NCI-H1417 treated with DMSO at 0.1 percent for 48 hours (cell line): ENCODE results near the gene SLC25A20.

Experiments
- DNase-seq: peaks from one replicate; lab custom pipeline; 2025; lab: John Stamatoyannopoulos, UW

Gene SLC25A20

GRCh38 chr3:48897460-48898376 is 964 bp downstream of the SLC25A20 start:
- DNase-seq, result no peak

- no peak for DNase-seq
These were observed 1.7 kb downstream of the SLC25A20 start for GRCh38 chr3:48896936-48897335.

- no peak for DNase-seq
These were observed 4.2 kb downstream of the SLC25A20 start for GRCh38 chr3:48894516-48894915.

DNA sequence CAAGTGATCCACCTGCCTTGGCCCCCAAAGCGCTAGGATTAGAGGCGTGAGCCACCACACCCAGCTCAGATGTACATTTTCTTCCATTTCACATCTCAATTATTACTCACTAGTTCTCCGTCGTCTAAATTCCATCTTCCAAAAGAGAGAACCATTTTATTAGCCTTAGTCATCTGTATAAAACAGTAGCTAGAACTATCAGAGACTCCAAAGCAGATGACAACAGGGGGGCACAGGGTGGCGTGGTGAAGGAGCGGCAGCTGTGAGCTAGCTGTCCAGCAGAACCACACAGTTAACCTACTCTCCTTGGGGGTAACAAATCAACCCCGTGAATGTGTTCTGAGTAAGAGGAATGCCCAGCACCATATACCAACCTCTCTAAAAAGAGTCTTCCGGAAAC is 7.1 kb downstream of the SLC25A20 start:
- DNase-seq, result no peak

DNA sequence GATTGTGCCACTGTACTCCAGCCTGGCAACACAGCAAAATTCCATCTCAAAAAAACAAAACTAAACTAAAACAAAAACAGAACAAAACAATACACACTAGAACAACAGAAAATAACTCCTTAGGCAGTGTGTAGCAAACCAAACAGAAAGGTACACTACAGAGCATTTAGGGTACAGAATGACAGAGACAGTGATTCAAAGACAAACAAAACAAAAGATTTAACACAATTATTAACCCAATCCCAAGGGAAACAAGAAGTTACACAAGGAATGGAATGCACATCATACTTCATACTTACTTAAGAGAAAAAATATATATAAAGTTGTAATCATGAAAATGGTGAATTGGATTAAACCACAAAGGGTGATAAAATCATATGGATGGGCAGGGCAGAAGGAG is 12.9 kb downstream of the SLC25A20 start:
- no peak for DNase-seq

DNA sequence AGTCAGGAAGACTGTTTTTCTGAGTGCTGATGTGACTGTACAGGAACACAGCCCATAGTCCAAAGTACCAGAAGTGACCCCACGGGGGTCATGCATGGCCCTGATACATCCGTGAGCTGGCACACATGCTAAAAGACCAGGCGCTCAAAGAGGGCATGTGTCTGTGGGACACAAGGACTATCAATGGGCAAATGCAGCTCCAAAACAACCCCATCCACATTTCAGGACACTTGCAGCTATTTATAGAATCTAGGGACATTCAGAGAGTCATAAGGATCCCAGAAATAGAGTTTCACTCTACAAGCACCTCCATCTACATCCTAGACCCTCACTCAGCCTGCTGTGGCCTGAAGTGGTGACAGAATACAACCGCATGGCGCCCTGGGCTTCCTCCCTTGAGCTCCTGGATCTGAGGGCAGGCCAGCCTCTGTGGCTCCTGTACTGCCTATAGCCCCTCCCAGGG is 17.0 kb downstream of the SLC25A20 start:
- no peak for DNase-seq

GRCh38 chr3:48881006-48881405 is 17.7 kb downstream of the SLC25A20 start:
- no peak for DNase-seq

- DNase-seq, result no peak
These were observed 18.7 kb downstream of the SLC25A20 start for GRCh38 chr3:48879994-48880377.

DNA sequence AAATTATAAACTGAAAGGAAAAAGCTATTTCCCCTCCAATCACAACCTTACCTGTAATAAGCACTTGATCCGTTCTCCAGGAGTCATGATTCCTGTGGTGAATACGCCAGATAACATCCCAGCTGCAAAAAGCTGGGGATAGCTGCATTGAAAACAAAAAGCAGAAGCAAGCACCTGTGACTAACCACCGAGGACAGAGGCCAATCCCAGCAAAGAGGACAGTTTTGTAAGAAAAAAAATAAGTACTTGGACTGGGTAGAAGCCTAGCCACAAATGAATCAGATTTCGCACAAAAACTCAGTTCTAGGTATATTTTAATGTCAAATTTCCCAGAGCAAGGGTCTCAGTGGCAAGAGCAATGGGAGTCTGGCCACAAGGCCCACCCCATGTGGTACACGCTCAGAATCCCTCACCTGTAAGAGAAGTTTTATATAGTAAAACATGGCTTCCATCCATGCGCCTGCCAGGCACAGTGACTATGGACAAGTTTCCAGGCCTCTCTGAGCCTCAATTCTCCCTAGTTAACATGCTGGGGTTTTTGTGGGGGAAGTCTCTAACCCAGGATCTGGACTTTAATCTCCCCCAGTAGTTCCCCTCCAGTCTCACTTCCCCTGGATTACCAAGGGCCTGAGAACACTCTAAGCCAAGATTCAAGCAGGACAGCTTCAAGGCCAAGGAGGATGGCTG is 19.2 kb downstream of the SLC25A20 start:
- no peak for DNase-seq

DNA sequence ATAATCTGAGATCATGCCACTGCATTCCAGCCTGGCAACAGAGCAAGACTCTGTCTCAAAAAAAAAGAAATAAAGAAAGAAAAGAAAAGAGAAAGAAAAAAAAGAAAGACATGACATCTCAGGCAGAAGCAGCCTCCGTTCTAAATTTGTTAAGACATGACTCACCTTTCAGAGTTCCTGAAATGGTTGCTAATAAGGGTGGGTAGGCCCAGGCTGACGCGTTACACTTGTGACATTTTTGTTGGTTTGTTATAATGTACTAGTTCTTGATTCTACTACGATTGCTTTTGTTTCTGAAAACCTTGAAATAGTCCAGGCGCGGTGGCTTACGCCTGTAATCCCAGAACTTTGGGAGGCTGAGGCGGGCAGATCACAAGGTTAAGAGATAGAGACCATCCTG is 21.0 kb downstream of the SLC25A20 start:
- DNase-seq, result no peak

GRCh38 chr3:48863122-48863521 is 35.6 kb downstream of the SLC25A20 start:
- no peak for DNase-seq

DNA sequence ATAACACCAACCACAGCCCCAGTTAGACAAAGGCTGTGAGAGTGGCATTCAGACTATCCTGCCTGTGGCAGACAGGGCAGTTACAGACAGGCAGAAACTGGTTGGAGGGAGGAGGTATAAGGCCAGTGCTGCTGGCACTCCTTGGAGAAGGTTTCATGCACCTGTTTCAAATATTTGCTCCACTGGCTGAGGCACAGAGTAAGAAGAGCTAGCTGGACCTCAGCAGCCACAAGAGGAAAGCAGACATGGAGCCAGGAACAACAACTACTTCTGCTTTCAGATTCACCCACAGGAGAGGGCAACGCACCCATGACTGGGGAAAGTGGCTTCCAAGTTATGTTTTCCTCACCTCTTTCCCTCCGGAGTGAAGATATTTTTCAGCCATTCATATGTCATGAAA is 39.5 kb downstream of the SLC25A20 start:
- DNase-seq, result no peak

- no peak for DNase-seq
These were observed 40.0 kb downstream of the SLC25A20 start for GRCh38 chr3:48858709-48859108.

GRCh38 chr3:48857641-48858040 is 41.0 kb downstream of the SLC25A20 start:
- DNase-seq, result no peak

- DNase-seq, result no peak
These were observed 42.2 kb downstream of the SLC25A20 start for GRCh38 chr3:48856469-48856868.

GRCh38 chr3:48855681-48856447 is 42.8 kb downstream of the SLC25A20 start:
- no peak for DNase-seq

DNA sequence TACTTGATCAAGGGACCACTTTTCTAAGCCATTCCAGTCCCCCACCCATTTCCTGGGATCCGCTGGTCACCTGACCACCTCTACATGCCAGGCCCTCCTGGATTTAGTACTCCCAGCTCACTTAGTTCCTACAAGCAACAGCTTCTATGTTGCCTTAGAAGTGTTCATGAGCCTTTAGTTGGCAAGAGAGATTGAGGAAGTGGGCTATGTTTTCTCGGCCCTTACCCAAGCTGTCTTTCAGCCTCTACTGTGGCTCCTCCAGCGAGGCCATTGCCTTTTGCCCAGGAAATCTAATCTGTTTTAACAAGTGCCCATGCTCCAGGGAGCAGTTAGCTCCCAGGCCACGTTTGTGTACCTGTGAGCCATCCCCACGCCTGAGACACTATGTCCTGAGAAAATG is 46.5 kb downstream of the SLC25A20 start:
- DNase-seq, result no peak

GRCh38 chr3:48851407-48851806 is 47.3 kb downstream of the SLC25A20 start:
- no peak for DNase-seq

DNA sequence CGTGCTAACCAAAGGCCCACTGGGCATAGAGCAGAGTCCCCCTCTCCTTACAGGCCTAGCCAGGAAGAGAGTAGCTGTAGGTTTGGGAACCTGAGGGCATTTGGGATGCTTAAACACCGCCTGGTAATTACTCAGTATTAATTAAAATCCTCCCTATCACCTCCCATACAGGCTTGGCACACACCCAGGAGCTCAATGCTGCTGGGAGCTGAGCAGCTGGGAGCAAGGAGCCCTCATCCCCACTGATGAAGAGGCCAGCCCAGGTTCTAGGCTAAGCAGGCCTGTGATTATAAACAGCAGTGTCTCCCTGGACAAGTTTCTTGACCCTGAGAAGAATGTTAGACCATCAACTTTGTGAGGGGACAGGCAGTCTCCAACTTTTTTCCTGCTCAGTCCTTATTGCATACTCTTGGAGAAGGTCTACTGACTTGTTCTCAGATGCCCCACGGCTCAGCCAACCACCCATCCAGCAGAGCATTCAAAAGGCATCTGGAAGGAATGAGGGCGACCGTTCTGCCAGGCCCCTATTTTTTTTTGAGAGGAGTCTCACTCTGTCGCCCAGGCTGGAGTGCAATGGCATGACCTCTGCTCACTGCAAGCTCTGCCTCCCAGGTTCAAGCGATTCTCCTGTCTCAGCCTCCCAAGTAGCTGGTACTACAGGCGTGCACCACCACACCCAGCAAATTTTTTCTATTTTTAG is 49.7 kb downstream of the SLC25A20 start:
- no peak for DNase-seq

DNA sequence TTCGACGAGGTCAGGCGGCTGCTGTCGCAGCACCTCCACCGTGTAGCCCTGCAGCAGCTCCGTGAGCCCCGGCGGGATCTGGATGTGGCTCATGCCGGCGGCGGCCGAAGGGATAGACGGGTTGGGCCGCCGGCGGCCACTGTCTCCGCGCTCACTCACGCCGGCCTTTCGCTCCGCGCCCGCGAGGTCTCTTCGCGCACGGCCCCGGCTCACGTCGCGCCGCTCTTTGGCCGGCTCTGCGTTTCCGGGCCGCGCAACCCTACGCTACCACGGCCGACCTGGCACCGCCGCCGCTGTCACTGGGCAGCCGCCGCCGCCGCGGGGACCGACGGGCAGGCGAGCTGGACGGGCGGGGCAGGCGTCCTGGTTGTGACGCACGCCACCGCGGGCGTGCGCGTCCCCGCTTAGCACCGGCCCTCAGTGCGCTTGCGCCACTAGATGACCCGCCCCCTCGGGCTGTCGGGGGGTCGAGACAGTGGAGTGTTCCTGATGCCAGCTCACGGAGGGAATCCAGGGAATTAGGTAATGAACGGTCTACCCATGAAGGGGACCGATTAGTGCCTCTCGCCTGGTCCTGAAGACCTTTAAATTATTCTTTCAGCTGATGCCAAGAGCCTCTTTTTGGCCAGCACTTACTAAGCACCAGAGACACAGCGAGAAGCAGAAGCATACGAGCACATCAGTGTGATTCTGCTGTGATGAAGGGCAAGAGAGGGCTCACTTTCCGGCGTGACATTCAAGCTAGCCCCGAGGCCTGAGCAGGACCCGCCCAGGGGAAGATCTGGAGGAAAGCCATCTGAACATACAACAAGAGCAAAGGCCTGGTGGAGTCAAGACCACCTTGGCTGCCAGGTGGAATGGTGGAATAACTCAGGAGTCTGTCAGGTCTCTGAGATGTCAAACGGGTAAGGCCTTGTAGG is 50.9 kb downstream of the SLC25A20 start, which contains the start of gene PRKAR2A:
Gene PRKAR2A (minus strand): TSS at position 371 of the 920 bp plus-strand sequence. CDS start 278 bp downstream, at position 93.
- no peak for DNase-seq

- no peak for DNase-seq
These were observed 51.6 kb downstream of the SLC25A20 start for GRCh38 chr3:48847053-48847503.
